HG03196 (cell line): ENCODE measurements around the gene TCIRG1.

ENCODE experiments used
- ATAC-seq: cut with Tn5 transposase; IDR thresholded peaks from one replicate; pipeline ENCODE4 v1.9.1; 2021; ENCODE audit not compliant: unreplicated experiment

TCIRG1 gene

DNA sequence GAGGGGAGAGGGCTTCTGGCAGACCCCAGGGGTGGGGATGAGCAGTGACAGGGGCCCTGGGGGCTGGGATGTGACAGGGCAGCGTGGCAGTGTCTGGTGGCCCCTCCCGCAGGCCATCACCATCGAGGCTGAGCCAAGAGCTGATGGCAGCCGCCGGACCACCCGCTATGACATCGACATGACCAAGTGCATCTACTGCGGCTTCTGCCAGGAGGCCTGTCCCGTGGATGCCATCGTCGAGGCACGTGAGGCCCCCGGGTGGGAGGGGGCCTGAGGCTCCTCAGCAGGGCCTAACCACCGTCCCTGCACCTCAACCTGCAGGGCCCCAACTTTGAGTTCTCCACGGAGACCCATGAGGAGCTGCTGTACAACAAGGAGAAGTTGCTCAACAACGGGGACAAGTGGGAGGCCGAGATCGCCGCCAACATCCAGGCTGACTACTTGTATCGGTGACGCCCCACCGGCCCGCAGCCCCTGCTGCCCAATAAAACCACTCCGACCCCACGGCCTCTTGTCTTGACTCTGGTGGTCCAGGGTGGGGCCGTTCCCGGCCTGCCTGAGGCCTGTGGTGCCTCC is 2.6 kb upstream of the TCIRG1 start:
- no peak for ATAC-seq

DNA sequence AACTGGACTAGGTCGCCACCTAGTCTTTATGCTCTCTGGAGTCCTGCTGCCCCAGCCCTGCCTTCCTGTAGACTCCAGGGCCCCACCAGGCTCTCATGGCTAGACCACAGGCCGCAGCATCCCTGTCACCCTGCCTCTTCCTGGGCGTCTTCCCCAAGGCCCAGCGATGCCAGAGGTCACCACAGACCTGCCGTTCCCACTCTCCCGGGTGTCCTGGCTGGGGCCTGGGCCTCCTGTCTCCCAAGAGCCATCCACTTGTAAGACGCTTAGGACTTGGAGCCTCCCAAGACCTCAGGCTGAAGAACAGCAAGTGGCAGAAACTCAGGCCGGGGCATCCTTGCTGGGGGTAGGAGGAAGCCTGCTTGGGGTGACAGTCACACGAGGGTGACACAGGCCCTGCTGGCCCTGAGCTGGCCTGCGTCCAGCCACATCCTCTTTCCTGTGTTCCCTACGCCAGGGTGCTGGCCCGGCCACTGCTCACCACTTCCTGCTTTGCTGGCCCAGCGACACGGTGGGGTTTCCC is 2.0 kb upstream of the TCIRG1 start:
- no peak for ATAC-seq

DNA sequence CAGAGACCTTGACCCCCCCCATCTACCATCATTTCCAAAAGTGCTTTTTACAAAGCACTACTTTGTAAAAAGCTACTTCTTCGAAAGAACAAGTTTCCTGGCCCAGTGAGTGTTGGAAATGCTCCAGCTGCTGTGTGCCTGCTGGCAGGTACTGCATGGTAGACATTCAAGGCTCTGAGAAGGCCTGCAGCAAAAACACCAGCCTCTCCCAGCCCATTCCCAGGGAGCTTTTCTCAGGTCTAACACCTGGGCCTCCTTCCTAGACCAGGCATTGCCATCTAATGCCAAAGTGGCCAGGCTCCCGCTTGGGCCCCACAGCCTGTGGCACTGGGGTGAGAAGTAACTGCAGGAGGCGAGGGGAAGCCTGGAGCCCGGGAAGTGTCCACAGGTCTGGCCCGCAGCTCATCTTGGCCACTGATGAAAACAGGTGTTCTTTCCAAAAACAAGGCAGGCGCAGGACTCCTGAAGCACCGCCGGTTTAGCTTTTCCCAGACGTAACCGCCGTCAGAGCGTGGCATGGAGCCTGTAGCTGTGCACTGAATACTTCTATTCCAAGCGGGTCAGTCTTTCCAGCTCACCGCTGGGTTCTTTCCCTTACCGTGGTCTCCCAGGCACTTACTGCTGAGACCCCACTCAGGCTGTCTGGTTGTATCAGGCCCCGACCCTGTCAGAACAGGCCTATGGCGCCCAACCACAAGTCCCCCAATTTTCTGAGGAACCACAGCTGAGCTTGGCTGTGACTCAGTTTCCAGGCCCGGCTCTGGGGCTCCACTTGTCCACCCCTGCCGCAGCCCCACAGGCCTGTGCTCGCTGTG is 1.2 kb upstream of the TCIRG1 start:
- no peak for ATAC-seq

GRCh38 chr11:68038226-68038717 is 553 bp upstream of the TCIRG1 start:
- no peak for ATAC-seq

DNA sequence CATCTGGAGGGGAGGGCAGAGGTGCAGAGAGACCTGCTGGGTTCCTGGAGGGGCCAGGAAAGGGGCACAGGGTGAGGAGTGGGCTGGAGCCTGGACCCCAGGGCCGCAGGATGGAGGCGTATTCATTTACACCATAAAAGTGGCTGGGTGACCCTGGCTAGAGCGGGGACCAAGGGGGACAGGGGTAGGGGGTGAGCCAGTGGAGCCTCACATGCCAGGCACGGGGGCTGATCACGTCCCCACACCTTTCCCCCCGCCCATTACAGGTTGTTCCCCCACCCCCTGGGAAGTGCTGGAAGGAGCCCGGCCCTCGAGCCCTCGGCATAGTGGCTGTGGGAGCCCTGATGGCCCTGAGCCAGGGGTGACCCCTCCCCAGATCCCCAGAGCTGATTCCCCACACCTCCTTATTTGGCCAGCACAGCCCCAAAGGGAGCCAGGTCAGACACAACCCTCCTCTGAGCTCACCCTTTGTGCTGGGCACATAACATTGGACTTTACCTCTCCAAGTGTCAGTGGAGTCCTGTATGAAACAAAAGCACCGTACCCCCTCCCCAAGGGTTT is 781 bp downstream of the TCIRG1 start:
- no peak for ATAC-seq

- ATAC-seq, result peak; percentile 37
These were observed 1.5 kb downstream of the TCIRG1 start for GRCh38 chr11:68040101-68040956.

DNA sequence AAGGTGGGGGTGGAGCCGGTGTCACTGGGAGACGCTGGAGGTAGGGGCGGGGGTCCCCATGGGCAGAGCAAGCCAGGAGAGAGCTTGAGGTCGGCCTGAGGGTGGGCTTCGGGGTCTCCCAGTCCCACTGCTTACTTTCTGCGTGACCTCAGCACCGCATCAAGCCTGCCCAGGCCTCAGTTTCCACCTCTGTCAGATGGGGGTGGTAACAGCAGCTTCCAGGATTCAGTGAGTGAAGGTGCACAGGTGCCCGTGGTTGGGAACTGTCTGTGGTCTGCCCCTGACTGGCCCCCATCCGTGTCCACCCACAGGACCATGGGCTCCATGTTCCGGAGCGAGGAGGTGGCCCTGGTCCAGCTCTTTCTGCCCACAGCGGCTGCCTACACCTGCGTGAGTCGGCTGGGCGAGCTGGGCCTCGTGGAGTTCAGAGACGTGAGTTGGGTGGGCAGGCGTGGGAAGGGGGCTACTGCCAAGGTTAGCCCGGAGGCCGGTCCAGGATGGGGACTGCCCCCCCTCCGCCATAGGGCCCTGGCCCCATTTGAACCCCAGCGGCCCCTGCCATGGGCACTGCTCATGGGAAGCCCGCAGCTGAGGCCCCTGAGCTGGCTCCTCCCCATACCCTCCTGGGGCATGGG is 2.2 kb downstream of the TCIRG1 start:
- ATAC-seq, result no peak

DNA sequence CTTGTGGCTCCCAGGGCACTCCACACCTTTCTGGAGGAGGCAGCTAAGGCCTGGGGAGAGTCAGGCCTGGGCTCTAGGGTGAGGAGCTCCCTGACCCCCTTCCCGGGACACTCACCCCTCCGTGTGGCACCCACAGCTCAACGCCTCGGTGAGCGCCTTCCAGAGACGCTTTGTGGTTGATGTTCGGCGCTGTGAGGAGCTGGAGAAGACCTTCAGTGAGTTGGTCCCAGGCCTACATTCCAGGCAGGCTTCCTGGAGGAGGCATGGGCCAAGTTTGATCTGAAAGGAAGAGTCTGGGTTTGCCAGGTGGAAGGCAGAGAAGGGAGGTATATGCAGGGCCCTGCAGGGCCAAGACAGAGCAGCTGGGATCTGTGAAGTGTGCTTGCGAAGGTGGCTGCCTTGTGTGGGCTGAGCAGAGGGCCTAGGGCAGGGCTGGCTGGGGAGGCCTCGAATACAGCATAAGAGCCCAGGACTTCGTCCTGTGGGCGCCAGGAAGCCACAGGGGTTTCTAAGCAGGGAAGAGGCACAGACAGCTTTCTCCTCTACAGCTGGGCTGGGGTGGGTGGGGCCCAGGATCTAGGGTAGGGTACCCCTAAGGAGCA is 2.9 kb downstream of the TCIRG1 start:
- ATAC-seq, result no peak

DNA sequence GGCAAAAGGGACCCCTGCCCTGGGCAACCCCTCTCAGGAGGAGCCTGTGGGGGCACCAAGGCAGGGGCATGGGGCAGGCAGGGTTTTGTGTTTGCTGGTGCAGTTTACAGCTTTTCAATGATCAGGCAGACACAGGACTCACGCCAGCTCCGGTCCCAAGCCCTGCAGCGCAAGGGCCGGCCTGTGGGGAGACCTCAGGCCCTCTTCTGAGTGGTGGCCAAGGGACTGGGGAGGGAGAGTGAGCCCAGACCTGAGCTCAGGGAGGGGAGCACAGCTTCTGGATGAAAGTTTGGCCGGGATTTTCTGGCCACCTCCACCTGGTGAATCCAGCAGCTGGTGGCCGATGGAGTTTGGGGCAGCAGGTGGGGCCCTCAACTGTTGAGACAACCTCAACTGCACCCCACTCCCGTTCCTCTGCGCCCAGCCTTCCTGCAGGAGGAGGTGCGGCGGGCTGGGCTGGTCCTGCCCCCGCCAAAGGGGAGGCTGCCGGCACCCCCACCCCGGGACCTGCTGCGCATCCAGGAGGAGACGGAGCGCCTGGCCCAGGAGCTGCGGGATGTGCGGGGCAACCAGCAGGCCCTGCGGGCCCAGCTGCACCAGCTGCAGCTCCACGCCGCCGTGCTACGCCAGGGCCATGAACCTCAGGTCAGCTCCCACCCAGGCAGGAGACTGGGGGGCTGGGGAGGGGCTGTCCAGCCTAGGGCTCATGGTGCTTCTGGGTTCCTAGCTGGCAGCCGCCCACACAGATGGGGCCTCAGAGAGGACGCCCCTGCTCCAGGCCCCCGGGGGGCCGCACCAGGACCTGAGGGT is 3.6 kb downstream of the TCIRG1 start:
- no peak for ATAC-seq

DNA sequence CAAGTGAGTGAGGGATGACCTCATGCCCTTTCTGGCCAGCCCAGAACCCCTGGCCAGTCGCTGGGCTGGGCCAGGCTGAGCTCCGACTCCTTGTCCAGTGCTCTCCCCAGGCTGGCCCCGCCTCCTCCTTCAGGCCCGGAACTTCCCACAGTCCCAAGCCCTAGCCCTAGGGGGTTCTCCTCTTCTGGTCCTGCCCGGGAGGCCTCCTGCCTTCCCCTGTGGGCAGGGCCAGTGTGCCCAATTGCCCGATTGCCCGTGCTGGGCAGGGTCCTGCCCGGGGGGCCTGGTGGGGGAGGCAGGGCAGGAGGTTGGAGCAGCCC is 4.2 kb downstream of the TCIRG1 start:
- no peak for ATAC-seq

DNA sequence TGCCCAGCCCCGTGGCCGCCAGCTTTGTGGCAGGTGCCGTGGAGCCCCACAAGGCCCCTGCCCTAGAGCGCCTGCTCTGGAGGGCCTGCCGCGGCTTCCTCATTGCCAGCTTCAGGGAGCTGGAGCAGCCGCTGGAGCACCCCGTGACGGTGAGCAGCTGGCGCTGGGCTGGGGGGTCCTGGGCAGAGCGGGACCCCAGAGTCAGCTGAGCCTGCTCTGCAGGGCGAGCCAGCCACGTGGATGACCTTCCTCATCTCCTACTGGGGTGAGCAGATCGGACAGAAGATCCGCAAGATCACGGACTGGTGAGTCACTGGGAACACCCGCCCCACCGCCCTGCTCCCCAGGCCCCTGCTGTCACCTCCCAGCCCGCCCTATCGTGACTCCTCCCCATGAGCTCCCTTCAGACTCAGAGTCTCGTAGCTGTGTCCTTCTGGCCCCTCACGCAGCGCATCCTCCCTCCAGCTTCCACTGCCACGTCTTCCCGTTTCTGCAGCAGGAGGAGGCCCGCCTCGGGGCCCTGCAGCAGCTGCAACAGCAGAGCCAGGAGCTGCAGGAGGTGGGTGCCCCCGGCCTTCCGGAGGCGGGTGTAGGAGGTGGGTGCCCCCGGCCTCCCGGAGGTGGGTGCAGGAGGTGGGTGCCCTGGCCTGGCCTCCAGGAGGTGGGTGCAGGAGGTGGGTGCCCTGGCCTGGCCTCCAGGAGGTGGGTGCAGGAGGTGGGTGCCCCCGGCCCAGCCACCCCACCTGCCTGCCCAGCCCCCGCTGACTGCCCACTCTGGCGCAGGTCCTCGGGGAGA is 4.7 kb downstream of the TCIRG1 start:
- ATAC-seq, result no peak

DNA sequence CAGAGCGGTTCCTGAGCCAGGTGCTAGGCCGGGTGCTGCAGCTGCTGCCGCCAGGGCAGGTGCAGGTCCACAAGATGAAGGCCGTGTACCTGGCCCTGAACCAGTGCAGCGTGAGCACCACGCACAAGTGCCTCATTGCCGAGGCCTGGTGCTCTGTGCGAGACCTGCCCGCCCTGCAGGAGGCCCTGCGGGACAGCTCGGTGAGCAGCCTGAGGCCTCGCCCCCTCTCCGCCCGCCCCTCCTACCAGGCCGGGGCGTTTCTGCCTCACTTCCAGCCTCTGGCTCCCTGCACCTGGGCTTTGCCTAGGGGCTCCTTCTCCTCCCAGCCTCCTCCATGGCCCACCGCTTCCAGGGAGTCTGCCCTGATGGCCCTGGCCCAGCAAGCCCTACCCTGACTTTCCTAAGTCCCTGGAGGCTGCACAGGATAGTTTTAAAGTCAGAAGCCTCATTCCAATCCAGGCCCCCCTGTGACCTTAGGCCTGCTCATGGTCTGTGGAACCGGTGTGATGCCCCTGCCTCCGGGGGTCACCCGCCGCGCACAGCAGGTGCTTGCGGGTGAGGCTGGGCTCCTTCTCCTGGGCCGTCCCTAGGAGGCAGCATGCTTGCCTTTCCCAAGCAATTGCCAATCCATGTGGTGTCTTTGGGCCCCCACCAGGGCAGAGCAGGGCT is 5.5 kb downstream of the TCIRG1 start:
- ATAC-seq, result no peak

DNA sequence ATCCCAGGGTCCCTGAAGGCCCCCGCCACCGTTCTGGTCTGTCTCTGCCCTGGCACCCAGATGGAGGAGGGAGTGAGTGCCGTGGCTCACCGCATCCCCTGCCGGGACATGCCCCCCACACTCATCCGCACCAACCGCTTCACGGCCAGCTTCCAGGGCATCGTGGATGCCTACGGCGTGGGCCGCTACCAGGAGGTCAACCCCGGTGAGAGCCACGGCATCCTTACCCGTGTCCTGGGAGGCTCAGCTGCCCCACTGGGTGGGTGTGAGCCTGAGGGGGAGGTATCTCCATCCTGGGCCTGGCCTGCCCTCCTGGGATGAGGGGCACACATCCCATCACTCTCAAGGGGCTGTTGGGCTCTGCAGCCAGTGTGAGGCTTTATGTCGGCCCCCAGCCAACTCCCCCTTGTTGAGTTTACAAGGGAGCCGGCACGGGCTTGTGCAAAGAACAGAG is 6.1 kb downstream of the TCIRG1 start:
- ATAC-seq, result no peak

GRCh38 chr11:68047437-68048290 is 8.8 kb downstream of the TCIRG1 start:
- no peak for ATAC-seq

GRCh38 chr11:68048681-68049508 is 10.1 kb downstream of the TCIRG1 start:
- ATAC-seq, result no peak
